Activated CD8-positive, alpha-beta memory T cell treated with anti-CD3 and anti-CD28 coated beads, Interleukin-2, amount 50 U/mL, for 1 hour (primary cell): ENCODE data around the gene F7.

Experiments
- DNase-seq: peaks from one replicate; pipeline ENCODE4 v3.0.0-alpha.2; 2020; ENCODE audit errors: extremely low read depth

Gene F7

GRCh38 chr13:113117911-113118260 lies 12.3 kb downstream of the F7 start:
- DNase-seq = no peak

GRCh38 chr13:113118261-113119021 lies 12.8 kb downstream of the F7 start:
- DNase-seq = no peak

- no peak for DNase-seq
These were observed 13.7 kb downstream of the F7 start for GRCh38 chr13:113119166-113119821.

- no peak for DNase-seq
These were observed 14.2 kb downstream of the F7 start for GRCh38 chr13:113119822-113120189.

- DNase-seq = no peak
These were observed 14.9 kb downstream of the F7 start for GRCh38 chr13:113120300-113121182.

GRCh38 chr13:113121183-113121927 lies 15.8 kb downstream of the F7 start:
- DNase-seq = no peak

GRCh38 chr13:113121928-113122471 lies 16.4 kb downstream of the F7 start:
- no peak for DNase-seq

- DNase-seq = no peak
These were observed 17.1 kb downstream of the F7 start, which contains the start of gene F10 for GRCh38 chr13:113122550-113123225. TSS of gene F10 (plus strand) at chr13:113122799. CDS start at chr13:113122856, 57 bp downstream.

- no peak for DNase-seq
These were observed 17.9 kb downstream of the F7 start for GRCh38 chr13:113123226-113124201.

- no peak for DNase-seq
These were observed 18.8 kb downstream of the F7 start for GRCh38 chr13:113124211-113124970.

GRCh38 chr13:113125506-113126264 lies 20.1 kb downstream of the F7 start:
- DNase-seq = no peak

GRCh38 chr13:113126265-113127150 lies 20.9 kb downstream of the F7 start:
- no peak for DNase-seq

- DNase-seq = no peak
These were observed 23.9 kb downstream of the F7 start for GRCh38 chr13:113129480-113129879.

- DNase-seq = no peak
These were observed 24.5 kb downstream of the F7 start for GRCh38 chr13:113129921-113130750.

- DNase-seq = no peak
These were observed 29.7 kb downstream of the F7 start for GRCh38 chr13:113135281-113135760.

- DNase-seq = no peak
These were observed 32.2 kb downstream of the F7 start for GRCh38 chr13:113137691-113138298.
